T-helper 22 cell (primary cell): Measurements from ENCODE around the gene LHFPL2.

Source experiments
- DNase-seq: peaks from one replicate; pipeline ENCODE4 v3.0.0-alpha.2; 2020; ENCODE audit warnings: low read depth

LHFPL2 gene

GRCh38 chr5:78543916-78544315 is 104.7 kb downstream of the LHFPL2 start:
- no peak for DNase-seq

GRCh38 chr5:78543292-78543691 is 105.3 kb downstream of the LHFPL2 start:
- no peak for DNase-seq

- no peak for DNase-seq
Observed at GRCh38 chr5:78542321-78542840, 106.2 kb downstream of the LHFPL2 start.

GRCh38 chr5:78541086-78541654 is 107.4 kb downstream of the LHFPL2 start:
- no peak for DNase-seq

GRCh38 chr5:78540335-78541085 is 108.1 kb downstream of the LHFPL2 start:
- DNase-seq, result no peak

GRCh38 chr5:78538240-78538850 is 110.2 kb downstream of the LHFPL2 start:
- no peak for DNase-seq

GRCh38 chr5:78537821-78538220 is 110.8 kb downstream of the LHFPL2 start:
- DNase-seq, result no peak

GRCh38 chr5:78537411-78537810 is 111.2 kb downstream of the LHFPL2 start:
- no peak for DNase-seq

- DNase-seq, result no peak
Observed at GRCh38 chr5:78536661-78537196, 111.8 kb downstream of the LHFPL2 start.

- no peak for DNase-seq
Observed at GRCh38 chr5:78534905-78535200, 113.7 kb downstream of the LHFPL2 start.

- DNase-seq, result no peak
Observed at GRCh38 chr5:78534148-78534904, 114.2 kb downstream of the LHFPL2 start.

GRCh38 chr5:78533356-78533755 is 115.2 kb downstream of the LHFPL2 start:
- DNase-seq, result no peak

GRCh38 chr5:78530342-78531096 is 118.1 kb downstream of the LHFPL2 start:
- no peak for DNase-seq

GRCh38 chr5:78527925-78528324 is 120.6 kb downstream of the LHFPL2 start:
- no peak for DNase-seq

- DNase-seq, result no peak
Observed at GRCh38 chr5:78527054-78527859, 121.3 kb downstream of the LHFPL2 start.

GRCh38 chr5:78526049-78526525 is 122.5 kb downstream of the LHFPL2 start:
- no peak for DNase-seq

- no peak for DNase-seq
Observed at GRCh38 chr5:78523314-78524193, 125.0 kb downstream of the LHFPL2 start.

- no peak for DNase-seq
Observed at GRCh38 chr5:78522476-78523260, 125.9 kb downstream of the LHFPL2 start.

- no peak for DNase-seq
Observed at GRCh38 chr5:78521455-78521854, 127.1 kb downstream of the LHFPL2 start.
